8988T (cell line): ENCODE measurements around the gene PPME1.
A peak's percentile ranks its signal among the peaks of the same experiment; 100 is the strongest.

ENCODE experiments used
- DNase-seq: peaks from one replicate; pipeline ENCODE4 v3.0.0; 2011

Gene PPME1

GRCh38 chr11:74283580-74284180 is 112.6 kb downstream of the PPME1 start:
- DNase-seq: no peak

GRCh38 chr11:74284466-74284865 is 113.4 kb downstream of the PPME1 start:
- DNase-seq: no peak

DNA sequence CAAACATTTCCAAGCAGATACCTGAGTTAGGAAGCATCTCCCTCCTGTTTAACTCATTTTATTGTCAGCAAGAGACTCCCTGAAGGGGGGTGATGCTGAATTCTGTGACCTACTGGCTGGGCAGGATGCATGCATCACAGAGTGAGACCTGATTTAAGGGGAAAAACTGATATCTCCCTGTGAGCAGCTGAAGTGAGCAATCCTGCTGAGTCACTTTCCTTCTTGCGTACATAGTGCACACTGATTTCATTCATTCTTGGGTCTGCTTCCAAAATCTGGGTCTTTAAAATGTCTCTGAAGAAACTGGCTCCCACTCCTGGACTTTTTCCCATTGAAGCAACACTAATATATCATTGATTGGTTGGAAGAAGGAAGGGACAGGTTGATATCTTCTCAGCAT is 117.1 kb downstream of the PPME1 start:
- DNase-seq: peak; percentile 48

DNA sequence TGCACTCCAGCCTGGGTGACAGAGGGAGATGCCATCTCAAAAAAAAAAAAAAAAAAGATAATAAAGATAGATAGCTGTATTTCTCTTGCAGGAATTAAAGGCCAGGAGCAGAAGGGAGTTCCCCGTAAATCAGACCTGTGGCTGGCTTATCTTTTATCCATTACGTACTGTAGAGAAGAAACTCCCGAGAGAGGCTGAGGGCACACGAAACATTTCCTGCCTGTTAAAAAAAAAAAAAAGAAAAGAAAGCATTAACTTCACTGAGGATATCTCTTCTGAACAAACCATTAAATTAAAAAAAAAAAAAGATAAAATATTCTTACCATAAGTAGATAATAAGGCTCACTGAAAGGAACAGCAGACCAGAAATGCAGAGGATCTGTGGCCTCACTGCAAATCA is 117.8 kb downstream of the PPME1 start:
- DNase-seq: no peak

DNA sequence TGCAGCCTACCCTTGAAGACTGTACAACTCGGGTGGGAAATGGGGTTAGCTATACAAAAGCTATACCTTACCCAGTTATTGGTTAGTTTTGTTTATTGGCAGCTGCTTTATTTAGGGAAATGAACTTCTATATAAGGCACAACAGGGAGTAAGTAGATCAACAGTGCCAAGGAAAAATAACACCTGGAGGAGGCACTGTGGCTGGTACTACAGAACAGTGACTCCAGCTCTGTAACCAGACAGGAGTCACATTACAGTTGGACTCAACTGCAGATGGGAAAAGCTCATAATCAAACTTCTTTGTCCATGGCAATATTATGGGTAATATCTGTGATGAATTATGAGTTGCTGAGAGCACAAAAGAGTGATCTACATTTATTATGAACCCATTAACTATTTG is 126.4 kb downstream of the PPME1 start:
- DNase-seq: no peak

GRCh38 chr11:74299015-74299414 is 127.9 kb downstream of the PPME1 start:
- DNase-seq: no peak
